GM12874 (cell line): ENCODE measurements around the gene TOM1L2.

ENCODE experiments used
- CTCF ChIP-seq: IDR thresholded peaks from 2 replicates; pipeline ENCODE4 v1.5.1; 2011; ENCODE audit warnings: low read depth, mild to moderate bottlenecking, control low read depth, low read length, moderate library complexity; ENCODE audit not compliant: insufficient read depth

TOM1L2 gene

GRCh38 chr17:18015593-18015992 lies 43.4 kb upstream of the TOM1L2 start:
- TF ChIP-seq CTCF = no peak

- TF ChIP-seq CTCF = no peak
Measured at GRCh38 chr17:18014006-18014405, 41.8 kb upstream of the TOM1L2 start.

- no peak for TF ChIP-seq CTCF
Measured at GRCh38 chr17:18011286-18011685, 39.1 kb upstream of the TOM1L2 start.

- no peak for TF ChIP-seq CTCF
Measured at GRCh38 chr17:18009609-18010420, 37.6 kb upstream of the TOM1L2 start.

GRCh38 chr17:18008496-18009268 lies 36.5 kb upstream of the TOM1L2 start:
- no peak for TF ChIP-seq CTCF

- no peak for TF ChIP-seq CTCF
Measured at GRCh38 chr17:18006495-18007239, 34.5 kb upstream of the TOM1L2 start.

GRCh38 chr17:18005496-18005895 lies 33.3 kb upstream of the TOM1L2 start:
- no peak for TF ChIP-seq CTCF
